Measurements from ENCODE around the gene PRR20G.

PRR20G gene

DNA sequence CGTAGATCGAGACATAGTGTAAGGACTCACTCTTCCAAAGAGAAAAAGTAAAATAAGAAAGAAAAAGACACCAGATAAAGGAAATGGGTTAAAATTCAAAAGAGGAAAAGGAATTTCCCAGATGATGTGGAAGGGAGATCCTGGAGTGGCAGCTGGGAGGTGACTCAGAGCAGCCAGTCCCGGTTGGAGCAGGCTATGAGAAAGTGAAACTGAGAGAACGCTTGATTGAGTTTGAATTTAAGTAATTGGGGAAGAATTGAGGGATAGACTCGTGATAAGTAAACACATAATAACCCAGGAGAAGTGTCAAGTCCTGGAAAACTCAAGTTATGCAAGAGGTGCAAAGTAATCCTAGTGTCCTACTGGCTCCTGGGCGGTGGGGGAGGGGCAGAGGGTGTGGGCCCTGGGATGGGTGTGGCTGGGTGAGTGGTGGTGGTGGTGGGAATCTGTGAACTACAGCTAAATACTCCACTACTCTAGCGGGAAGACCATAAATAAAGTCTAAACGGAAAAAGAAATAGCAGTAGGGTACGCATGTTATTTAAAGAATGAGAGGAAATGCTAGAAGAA is 1.2 kb downstream of the PRR20G start:
- Histone ChIP-seq H3K9me3 (ENCODE audit: control insufficient read depth, insufficient read depth, low read depth, low read length) (no peaks in the 10 kb centered on the region), H3K4me1 (ENCODE audit: control insufficient read depth, insufficient read depth, low read length) (no peaks in the 10 kb centered on the region), H3K4me3 (ENCODE audit: low read depth, low read length) (no peak overlapping the region), H3K27ac (ENCODE audit: extremely low read depth, low read depth, low read length) (no peak overlapping the region), H3K36me3 (ENCODE audit: control insufficient read depth in 2 of 2, insufficient read depth in 1 of 2, low read length in 2 of 2) (no peaks in the 10 kb centered on the region)
- POLR2A ChIA-PET = no interaction called here
- TF ChIP-seq, protein P1, sequence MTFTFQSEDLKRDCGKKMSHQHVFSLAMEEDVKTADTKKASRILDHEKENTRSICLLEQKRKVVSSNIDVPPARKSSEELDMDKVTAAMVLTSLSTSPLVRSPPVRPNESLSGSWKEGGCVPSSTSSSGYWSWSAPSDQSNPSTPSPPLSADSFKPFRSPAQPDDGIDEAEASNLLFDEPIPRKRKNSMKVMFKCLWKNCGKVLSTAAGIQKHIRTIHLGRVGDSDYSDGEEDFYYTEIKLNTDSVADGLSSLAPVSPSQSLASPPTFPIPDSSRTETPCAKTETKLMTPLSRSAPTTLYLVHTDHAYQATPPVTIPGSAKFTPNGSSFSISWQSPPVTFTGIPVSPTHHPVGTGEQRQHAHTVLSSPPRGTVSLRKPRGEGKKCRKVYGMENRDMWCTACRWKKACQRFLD (tag by site-specific recombination; IDR thresholded peaks at IDR 0.05) = no peak
- TF ChIP-seq KLF1 (tag by site-specific recombination; IDR thresholded peaks at IDR 0.05) = peak; percentile 61
- no peak for TF ChIP-seq ZEB2 (tag by site-specific recombination; IDR thresholded peaks at IDR 0.05)
- no peak for TF ChIP-seq ZNF449 (tag by site-specific recombination; IDR thresholded peaks at IDR 0.05)
- CTCF ChIA-PET = no interaction called here

GRCh38 chr3:127284258-127284657 is 3.6 kb downstream of the PRR20G start:
- TF ChIP-seq ZNF404 (tag by site-specific recombination; IDR thresholded peaks at IDR 0.05) (no peak), ZNF394 (tag by site-specific recombination; IDR thresholded peaks at IDR 0.05; ENCODE audit: borderline replicate concordance) (no peak), PRDM2 (tag by site-specific recombination; IDR thresholded peaks at IDR 0.05; ENCODE audit: borderline replicate concordance) (no peak), ZNF133 (tag by site-specific recombination; IDR thresholded peaks at IDR 0.05) (no peak), ZNF544 (tag by site-specific recombination; IDR thresholded peaks at IDR 0.05) (no peak), ZNF76 (tag by site-specific recombination; IDR thresholded peaks at IDR 0.05; ENCODE audit: borderline replicate concordance, low read depth) (no peak), ZNF792 (tag by site-specific recombination; IDR thresholded peaks at IDR 0.05) (no peak), ZNF121 (tag by site-specific recombination; IDR thresholded peaks at IDR 0.05) (no peak), ZNF138 (tag by site-specific recombination; IDR thresholded peaks at IDR 0.05; ENCODE audit: borderline replicate concordance) (no peak), ZNF239 (tag by site-specific recombination; IDR thresholded peaks at IDR 0.05) (no peak), ZNF747 (tag by site-specific recombination; IDR thresholded peaks at IDR 0.05) (no peak)
- TF ChIP-seq, protein P2, sequence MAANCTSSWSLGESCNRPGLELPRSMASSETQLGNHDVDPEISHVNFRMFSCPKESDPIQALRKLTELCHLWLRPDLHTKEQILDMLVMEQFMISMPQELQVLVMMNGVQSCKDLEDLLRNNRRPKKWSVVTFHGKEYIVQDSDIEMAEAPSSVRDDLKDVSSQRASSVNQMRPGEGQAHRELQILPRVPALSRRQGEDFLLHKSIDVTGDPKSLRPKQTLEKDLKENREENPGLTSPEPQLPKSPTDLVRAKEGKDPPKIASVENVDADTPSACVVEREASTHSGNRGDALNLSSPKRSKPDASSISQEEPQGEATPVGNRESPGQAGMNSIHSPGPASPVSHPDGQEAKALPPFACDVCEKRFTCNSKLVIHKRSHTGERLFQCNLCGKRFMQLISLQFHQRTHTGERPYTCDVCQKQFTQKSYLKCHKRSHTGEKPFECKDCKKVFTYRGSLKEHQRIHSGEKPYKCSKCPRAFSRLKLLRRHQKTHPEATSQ (tag by site-specific recombination; IDR thresholded peaks at IDR 0.05) = no peak
- ChIA-PET CTCF (no interaction called here), POLR2A (no interaction called here)
- Histone ChIP-seq H3K27ac (ENCODE audit: extremely low read depth, low read depth, low read length) (no peak overlapping the region), H3K4me3 (ENCODE audit: low read depth, low read length) (no peak overlapping the region), H3K36me3 (ENCODE audit: control insufficient read depth in 2 of 2, insufficient read depth in 1 of 2, low read length in 2 of 2) (no peaks in the 10 kb centered on the region), H3K4me1 (ENCODE audit: control insufficient read depth, insufficient read depth, low read length) (no peaks in the 10 kb centered on the region), H3K9me3 (ENCODE audit: control insufficient read depth, insufficient read depth, low read depth, low read length) (no peaks in the 10 kb centered on the region)
